ENCODE data around the gene ACTR1A. TPM values are rescaled to one million over a fixed set of nuclear protein-coding genes. Genes with fewer than 3 reads are reported as not detected.

ACTR1A gene
- 69.7 and 99.2 TPM in 2 replicates for total RNA-seq

GRCh38 chr10:102502337-102503151 is at the start of gene ACTR1A:
Gene ACTR1A (minus strand): TSS chr10:102502712. CDS start chr10:102502647, 65 bp downstream.

GRCh38 chr10:102503264-102504178 is 1.0 kb upstream of the ACTR1A start, which contains the start of gene SUFU:
Gene SUFU (plus strand): TSS chr10:102503972. CDS start chr10:102504153, 181 bp downstream.

GRCh38 chr10:102451105-102451969 is 51.2 kb downstream of the ACTR1A start, which contains the start of gene C10orf95:
Gene C10orf95 (minus strand): TSS chr10:102451543. CDS start chr10:102451093, 450 bp downstream.

GRCh38 chr10:102432162-102432950 is 70.2 kb downstream of the ACTR1A start, which contains the start of gene CUEDC2:
Gene CUEDC2 (minus strand): TSS chr10:102432574. CDS start chr10:102425188, 7,386 bp downstream.

Other genes with a start within 250 kb of the ACTR1A start
- gene NFKB2, start 107.0 kb downstream of the ACTR1A start, total RNA-seq: 17.8 and 30.3 TPM in 2 replicates
- 0.68 and 0.71 TPM in 2 replicates for gene PSD, start 83.9 kb downstream of the ACTR1A start, total RNA-seq
- gene FBXL15, start 81.9 kb downstream of the ACTR1A start, total RNA-seq: 8.4 and 9.6 TPM in 2 replicates
- 30.8 and 32.5 TPM in 2 replicates for gene CUEDC2, start 70.1 kb downstream of the ACTR1A start, total RNA-seq
- 2.1 and 4.4 TPM in 2 replicates for gene C10orf95, start 51.2 kb downstream of the ACTR1A start, total RNA-seq
- 0.68 and 5.8 TPM in 2 replicates for gene SUFU, start 1.3 kb upstream of the ACTR1A start, total RNA-seq
- gene TRIM8, start 141.8 kb upstream of the ACTR1A start, total RNA-seq: 44.8 and 111 TPM in 2 replicates
- gene ARL3, start 211.7 kb upstream of the ACTR1A start, total RNA-seq: 5.5 and 6.5 TPM in 2 replicates
- 2.1 and 2.4 TPM in 2 replicates for gene SFXN2, start 211.9 kb upstream of the ACTR1A start, total RNA-seq
- 26.3 and 44.1 TPM in 2 replicates for gene WBP1L, start 241.2 kb upstream of the ACTR1A start, total RNA-seq

Data from nasal cavity respiratory epithelium epithelial cell of viscerocranial mucosa (primary cell).